Amniotic epithelial cell (primary cell): ENCODE measurements around the gene THOC2.
"Not testable (repeated sequence)": the region's sequence is repeated elsewhere in the genome, so short reads cannot be mapped to it uniquely, and the experiment has no call there.

ENCODE experiments used
- DNase-seq: peaks from one replicate; pipeline ENCODE4 v3.0.0-alpha.2; 2010; ENCODE audit warnings: low read depth

Gene THOC2

DNA sequence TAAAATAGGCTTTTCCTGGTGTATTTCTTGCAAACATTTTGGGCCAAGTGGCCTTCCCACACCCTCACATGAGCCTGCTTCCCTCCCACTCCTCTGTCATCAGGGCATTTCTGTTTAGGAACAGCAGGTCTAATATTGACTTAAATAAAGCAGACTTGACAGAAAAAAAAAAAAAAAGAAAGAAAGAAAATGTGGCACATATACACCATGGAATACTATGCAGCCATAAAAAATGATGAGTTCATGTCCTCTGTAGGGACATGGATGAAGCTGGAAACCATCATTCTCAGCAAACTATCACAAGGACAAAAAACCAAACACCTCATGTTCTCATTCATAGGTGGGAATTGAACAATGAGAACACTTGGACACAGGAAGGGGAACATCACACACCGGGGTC lies 2.3 kb upstream of the THOC2 start:
- DNase-seq: not testable (repeated sequence)

DNA sequence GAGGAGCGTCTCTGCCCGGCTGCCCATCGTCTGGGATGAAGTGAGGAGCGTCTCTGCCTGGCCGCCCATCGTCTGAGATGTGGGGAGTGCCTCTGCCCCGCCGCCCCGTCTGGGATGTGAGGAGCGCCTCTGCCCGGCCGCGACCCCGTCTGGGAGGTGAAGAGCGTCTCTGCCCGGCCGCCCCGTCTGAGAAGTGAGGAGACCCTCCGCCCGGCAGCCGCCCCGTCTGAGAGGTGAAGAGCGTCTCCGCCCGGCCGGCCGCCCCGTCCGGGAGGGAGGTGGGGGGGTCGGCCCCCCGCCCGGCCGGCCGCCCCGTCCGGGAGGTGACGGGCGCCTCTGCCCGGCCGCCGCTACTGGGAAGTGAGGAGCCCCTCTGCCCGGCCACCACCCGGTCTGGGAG lies 1.2 kb upstream of the THOC2 start:
- not testable (repeated sequence) for DNase-seq

DNA sequence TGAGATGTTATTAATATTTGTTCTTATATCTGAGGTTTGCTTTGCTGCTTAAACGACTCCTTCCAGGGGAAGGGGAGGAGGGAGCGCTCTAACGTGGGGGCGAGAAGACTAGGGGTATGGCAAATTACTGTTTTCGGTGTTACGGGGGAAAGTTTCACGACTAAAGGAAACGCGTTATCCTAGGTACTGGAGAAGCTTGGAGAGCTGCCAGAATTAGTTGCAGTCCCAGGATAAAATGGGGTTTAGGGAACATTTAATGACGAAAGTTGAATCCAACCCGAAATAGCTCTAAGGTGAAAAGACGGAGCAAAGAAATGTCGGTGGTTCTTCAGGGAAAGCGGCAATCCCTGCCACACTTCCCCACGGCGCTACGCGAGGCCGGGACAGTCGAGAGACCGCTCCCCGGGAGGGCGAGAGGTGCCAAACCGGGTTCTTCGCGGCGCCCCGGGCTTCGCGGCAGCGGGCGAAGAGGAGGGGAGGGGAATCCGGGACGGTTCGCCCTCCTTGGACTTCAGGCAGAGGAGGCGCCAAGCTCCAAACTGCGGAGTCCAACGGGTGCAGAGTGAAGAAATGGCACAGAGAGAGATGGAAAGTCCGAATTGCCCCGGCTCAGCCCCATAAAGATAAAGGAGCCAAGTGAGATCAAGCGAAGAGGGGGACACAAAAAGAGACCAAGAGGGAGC lies 724 bp downstream of the THOC2 start:
- peak; percentile 16 for DNase-seq

DNA sequence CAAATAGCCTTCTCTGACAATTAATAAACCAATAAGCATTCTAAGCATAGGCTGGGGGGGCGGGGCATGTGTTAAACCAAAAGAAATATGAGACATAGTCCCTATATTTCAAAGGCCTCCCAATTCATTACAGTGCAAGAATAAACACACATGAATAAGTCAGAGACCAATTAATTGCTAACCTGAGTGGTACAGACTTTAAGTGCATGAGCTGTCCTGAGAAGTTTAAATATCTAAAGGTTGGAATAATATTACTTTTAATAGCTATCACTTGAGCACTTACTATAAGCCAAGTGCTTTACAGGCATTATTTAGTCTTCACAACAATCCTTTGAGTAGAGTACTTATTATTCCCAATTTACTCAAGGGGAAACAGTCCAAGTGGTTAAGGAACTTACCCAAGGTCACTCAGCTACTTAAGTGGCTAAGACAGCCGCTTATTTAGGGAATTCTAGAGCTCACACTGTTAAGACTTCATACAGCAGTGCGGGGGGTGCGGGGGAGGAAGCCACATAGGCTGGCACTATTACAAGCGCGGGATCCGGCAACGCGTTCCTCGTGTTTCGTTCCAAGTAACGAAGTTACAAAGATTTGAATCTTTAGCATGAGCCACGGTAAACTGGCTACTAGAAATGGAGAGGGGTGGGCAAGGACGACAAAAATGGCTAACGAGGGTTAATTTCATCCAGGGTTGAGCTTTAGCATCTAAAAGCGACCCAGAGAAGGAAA lies 1.4 kb downstream of the THOC2 start:
- peak; percentile 34 for DNase-seq

DNA sequence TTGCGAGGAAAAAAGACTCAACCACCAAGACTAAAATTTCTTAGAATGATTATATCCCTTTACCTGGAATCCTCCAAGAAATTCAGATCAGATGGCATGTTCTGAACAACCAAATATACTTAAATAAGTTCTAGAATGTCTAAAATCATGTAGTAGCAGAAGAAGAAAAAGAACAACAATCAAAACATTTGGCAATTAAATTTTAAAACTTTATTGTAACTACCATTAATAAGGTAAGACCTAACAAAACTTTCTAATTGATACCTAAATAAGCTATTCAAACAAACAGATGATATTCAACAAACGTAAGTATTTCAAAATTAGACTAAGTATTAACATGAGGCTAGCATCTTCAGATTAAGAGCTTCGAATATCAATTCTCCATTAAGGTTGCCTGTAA lies 4.3 kb downstream of the THOC2 start:
- no peak for DNase-seq

GRCh38 chrX:123728016-123728415 lies 4.8 kb downstream of the THOC2 start:
- DNase-seq: no peak

- not testable (repeated sequence) for DNase-seq
Observed at GRCh38 chrX:123722193-123722592, 10.7 kb downstream of the THOC2 start.

- DNase-seq: no peak
Observed at GRCh38 chrX:123720486-123720885, 12.4 kb downstream of the THOC2 start.

- no peak for DNase-seq
Observed at GRCh38 chrX:123713841-123714240, 19.0 kb downstream of the THOC2 start.

DNA sequence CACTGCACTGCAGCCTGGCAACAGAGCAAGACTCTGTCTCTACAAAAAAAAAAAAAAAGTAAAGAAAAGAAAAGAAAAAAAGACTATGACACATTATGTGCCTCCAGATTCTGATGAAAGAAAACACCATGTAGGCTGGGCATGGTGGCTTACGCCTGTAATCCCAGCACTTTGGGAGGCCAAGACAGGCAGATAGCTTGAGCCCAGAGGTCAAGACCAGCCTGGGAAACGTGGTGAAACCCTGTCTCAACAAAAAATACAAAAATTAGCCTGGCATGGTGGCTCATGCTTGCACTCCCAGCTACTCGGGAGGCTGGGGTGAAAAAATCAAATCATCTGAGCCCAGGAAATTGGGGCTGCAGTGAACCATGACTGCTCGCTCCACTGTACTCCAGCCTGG lies 19.4 kb downstream of the THOC2 start:
- no peak for DNase-seq

- DNase-seq: not testable (repeated sequence)
Observed at GRCh38 chrX:123711201-123711600, 21.7 kb downstream of the THOC2 start.

- no peak for DNase-seq
Observed at GRCh38 chrX:123704781-123705180, 28.1 kb downstream of the THOC2 start.

DNA sequence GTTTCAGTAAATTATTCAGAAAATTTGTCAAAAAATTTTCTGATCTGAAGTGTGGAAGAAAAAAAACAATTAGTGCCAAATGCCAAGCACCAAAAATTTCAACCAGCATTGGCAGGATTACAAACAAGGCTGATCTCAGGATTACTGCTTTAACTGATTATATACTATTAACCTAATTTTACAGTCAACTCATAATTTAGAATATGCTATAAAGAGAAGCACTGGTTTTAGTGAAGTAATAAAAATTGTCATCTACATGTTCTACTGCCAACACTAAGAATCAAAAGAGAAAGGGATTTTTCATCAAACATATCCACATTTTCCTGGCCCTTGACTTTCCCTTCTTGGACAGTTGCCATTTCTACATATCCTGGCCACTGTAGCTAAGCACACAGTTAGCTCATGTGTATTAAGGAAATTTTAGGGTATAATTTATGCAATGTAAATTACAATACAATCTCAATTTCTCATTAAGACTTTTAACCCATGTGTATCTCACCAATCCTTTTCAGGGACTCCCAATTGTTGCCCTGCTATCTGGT lies 33.8 kb downstream of the THOC2 start:
- no peak for DNase-seq

DNA sequence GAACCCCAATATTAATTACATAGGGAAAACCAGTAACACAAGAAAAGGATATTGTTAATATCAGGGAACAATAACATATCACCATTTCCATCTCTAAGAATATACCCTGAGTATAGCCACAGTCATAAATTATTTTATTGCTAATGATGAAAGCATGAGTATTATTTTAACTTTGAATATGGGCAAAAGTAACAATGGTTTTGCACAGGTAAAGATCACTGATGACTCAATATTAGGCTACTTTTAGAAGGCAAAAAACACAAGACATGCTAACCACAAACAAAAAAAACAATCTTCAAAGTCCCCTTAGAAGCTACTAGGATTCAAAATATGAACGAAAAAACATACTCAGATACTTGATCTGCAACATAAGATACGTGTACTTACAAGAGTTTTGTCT lies 36.5 kb downstream of the THOC2 start:
- DNase-seq: no peak

DNA sequence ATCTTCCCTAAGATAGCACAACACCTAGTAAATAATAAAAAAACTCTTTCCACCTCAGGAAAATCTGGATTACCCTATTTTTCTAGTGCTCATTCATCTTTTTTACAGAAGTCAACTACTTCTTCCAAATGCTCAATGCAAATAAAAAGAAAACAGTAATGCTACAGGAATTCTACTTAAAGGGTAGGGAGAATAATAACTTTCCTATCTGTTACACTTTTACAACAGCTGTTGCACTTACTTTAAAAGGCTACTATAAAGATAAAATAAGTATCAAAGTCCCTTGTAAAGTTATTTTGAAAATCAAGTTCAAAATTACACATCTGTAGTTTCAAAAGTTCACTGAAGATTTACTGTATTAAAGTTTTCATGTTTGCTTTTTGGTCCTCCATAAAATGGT lies 37.6 kb downstream of the THOC2 start:
- no peak for DNase-seq

DNA sequence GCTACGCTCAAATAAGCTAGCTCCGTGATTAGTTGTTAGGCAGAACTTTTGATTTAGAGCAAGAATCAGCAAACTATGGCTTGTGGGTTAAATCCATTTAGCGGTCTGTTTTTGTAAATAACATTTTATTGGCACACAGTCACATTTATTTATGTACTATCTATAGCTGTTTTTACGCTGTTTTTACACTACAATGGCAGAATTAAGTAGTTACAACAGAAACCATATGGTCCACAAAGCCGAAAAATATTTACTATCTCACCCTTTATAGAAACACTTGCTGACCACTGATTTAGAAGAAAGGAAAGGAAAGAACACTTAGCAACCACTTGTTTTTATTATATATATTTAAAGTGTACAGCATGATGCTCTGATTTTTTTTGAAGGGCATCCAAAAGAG lies 41.1 kb downstream of the THOC2 start:
- DNase-seq: no peak

DNA sequence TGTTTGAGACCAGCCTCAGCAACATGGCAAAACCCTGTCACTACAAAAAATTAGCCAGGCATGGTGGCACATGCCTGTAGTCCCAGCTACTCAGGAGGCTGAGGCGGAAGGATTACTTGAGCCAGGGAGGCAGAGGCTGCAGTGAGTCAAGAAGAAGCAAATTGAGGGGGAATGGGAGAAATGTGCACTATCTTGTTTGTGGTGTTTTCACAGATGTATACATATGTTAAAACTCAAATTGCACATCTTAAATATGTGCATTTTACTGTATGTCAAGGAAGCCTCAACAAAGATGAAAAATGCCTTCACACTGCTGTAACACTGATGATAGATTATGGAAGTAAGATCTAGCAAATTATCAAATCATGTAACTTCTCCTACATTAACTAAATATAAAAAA lies 44.3 kb downstream of the THOC2 start:
- no peak for DNase-seq

- no peak for DNase-seq
Observed at GRCh38 chrX:123685232-123685631, 47.6 kb downstream of the THOC2 start.

DNA sequence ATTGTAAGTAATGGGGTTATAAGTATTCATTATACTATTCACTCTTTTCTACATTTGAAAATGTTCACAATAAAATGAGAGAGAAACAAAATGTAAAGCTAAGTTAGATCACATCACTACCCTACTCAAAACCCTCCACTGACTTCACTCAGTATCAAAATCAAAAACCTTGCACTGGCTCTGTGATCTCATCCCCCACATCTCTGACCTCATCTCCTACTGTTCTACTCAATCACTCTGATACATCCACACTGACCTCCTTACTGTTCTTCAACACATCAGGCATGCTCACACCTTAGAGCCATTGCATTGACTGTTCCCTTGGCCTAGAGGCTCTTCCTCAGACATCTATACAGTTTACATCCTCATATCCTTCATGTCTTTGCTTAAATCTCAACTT lies 50.7 kb downstream of the THOC2 start:
- no peak for DNase-seq

DNA sequence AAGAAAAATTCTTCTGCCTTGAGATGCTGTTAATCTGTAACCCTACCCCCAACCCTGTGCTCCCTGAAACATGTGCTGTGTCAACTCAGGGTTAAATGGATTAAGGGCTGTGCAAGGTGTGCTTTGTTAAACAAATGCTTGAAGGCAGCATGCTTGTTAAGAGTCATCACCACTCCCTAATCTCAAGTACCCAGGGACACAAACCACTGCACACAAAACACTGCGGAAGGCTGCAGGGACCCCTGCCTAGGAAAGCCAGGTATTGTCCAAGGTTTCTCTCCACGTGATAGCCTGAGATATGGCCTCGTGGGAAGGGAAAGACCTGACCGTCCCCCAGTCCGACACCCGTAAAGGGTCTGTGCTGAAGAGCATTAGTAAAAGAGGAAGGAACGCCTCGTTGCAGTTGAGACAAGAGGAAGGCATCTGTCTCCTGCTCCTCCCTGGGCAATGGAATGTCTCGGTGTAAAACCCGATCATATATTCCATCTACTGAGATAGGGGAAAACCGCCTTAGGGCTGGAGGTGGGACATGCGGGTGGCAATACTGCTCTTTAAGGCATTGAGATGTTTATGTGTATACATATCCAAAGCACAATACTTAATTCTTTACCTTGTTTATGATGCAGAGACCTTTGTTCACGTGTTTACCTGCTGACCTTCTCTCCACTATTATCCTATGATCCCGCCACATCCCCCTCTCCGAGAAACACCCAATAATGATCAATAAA lies 53.0 kb downstream of the THOC2 start:
- not testable (repeated sequence) for DNase-seq

DNA sequence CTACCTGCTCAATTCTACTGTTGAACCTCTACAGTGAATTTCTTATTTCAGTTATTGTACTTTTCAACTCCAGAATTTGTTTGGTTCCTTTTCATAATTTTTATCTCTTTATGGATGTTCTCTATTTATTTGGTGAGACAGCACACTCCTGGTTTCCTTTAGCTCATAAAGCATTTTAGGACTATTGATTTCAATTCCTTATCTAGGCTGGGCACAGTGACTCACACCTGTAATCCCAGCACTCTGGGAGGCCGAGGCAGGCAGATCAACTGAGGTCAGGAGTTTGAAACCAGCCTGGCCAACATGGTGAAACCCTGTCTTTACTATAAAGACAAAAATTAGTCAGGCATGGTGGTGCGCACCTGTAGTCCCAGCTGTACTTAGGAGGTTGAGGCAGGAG lies 57.7 kb downstream of the THOC2 start:
- DNase-seq: no peak

DNA sequence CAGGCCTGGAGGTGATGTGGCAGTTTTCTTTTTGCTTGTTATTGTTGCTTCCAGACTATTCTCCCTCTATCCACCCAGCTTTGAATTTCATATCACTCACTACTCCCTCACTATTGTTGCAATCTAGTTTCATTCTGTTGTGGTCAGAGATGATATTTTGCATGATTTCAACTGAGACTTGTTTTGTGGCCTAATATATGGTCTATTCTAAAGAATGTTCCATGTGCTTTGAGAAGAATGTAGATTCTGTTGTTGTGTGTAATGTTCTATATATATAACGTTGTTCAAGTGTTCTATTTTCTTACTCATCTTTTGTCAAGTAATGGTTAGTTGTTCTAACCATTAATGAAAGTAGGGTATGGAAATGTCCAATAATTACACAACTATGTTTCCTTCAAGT lies 59.0 kb downstream of the THOC2 start:
- peak; percentile 67 for DNase-seq

GRCh38 chrX:123665197-123665596 lies 67.7 kb downstream of the THOC2 start:
- peak; percentile 53 for DNase-seq
